Fibroblast of lung (primary cell): ENCODE results near the gene C3.

Experiments
- EZH2 ChIP-seq: IDR thresholded peaks from 2 replicates; pipeline ENCODE4 v1.5.1; 2012; ENCODE audit warnings: low read length, control low read depth, mild to moderate bottlenecking; ENCODE audit errors: missing control alignments
- TF ChIP-seq, protein P1 (sequence below), 2 donors: IDR thresholded peaks in 1 of 2; conservative IDR thresholded peaks in 1 of 2; 1 replicate in 1 of 2; 2 replicates in 1 of 2; pipeline ENCODE4 v1.5.1; 2011 to 2012; ENCODE audit warnings: low read length in 2 of 2, control low read depth in 1 of 2, inconsistent platforms in 1 of 2, low read depth in 1 of 2, mild to moderate bottlenecking in 1 of 2

GRCh38 chr19:6696239-6696820 is 24.1 kb downstream of the C3 start:
- TF ChIP-seq, protein P1, sequence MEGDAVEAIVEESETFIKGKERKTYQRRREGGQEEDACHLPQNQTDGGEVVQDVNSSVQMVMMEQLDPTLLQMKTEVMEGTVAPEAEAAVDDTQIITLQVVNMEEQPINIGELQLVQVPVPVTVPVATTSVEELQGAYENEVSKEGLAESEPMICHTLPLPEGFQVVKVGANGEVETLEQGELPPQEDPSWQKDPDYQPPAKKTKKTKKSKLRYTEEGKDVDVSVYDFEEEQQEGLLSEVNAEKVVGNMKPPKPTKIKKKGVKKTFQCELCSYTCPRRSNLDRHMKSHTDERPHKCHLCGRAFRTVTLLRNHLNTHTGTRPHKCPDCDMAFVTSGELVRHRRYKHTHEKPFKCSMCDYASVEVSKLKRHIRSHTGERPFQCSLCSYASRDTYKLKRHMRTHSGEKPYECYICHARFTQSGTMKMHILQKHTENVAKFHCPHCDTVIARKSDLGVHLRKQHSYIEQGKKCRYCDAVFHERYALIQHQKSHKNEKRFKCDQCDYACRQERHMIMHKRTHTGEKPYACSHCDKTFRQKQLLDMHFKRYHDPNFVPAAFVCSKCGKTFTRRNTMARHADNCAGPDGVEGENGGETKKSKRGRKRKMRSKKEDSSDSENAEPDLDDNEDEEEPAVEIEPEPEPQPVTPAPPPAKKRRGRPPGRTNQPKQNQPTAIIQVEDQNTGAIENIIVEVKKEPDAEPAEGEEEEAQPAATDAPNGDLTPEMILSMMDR (conservative IDR thresholded peaks at IDR 0.05 in 1 of 2, IDR thresholded peaks at IDR 0.05 in 1 of 2; ENCODE audit: low read depth in 1 of 2, low read length in 2 of 2) = no peak
- TF ChIP-seq EZH2 = no peak
